HG03108 (cell line): ENCODE data around the gene CHRM4.
"Not testable (repeated sequence)": the region's sequence is repeated elsewhere in the genome, so short reads cannot be mapped to it uniquely, and the experiment has no call there.

Source experiments
- ATAC-seq: cut with Tn5 transposase; IDR thresholded peaks from one replicate; pipeline ENCODE4 v1.9.1; 2021; ENCODE audit warnings: moderate library complexity; ENCODE audit not compliant: unreplicated experiment

Gene CHRM4

GRCh38 chr11:46383404-46383758 lies 8.2 kb downstream of the CHRM4 start:
- ATAC-seq, result no peak

GRCh38 chr11:46382646-46383403 lies 8.8 kb downstream of the CHRM4 start:
- ATAC-seq, result no peak

- ATAC-seq, result no peak
Observed at GRCh38 chr11:46381819-46382645, 9.5 kb downstream of the CHRM4 start.

GRCh38 chr11:46381048-46381818 lies 10.3 kb downstream of the CHRM4 start, which contains the start of gene MDK:
MDK (plus strand) TSS chr11:46381669; CDS start chr11:46382058, 389 bp downstream.
- ATAC-seq, result no peak

- ATAC-seq, result peak; percentile 44
Observed at GRCh38 chr11:46380340-46381047, 11.1 kb downstream of the CHRM4 start.

- ATAC-seq, result not testable (repeated sequence)
Observed at GRCh38 chr11:46379482-46380293, 11.9 kb downstream of the CHRM4 start.

GRCh38 chr11:46378811-46379481 lies 12.6 kb downstream of the CHRM4 start:
- ATAC-seq, result no peak

GRCh38 chr11:46378296-46378695 lies 13.3 kb downstream of the CHRM4 start:
- ATAC-seq, result no peak

- no peak for ATAC-seq
Observed at GRCh38 chr11:46377831-46378230, 13.7 kb downstream of the CHRM4 start.

GRCh38 chr11:46377290-46377689 lies 14.3 kb downstream of the CHRM4 start:
- no peak for ATAC-seq

- ATAC-seq, result no peak
Observed at GRCh38 chr11:46376258-46377050, 15.1 kb downstream of the CHRM4 start.

- ATAC-seq, result no peak
Observed at GRCh38 chr11:46375392-46376101, 16.0 kb downstream of the CHRM4 start.

- ATAC-seq, result no peak
Observed at GRCh38 chr11:46374815-46375214, 16.8 kb downstream of the CHRM4 start.

- ATAC-seq, result no peak
Observed at GRCh38 chr11:46373787-46374740, 17.5 kb downstream of the CHRM4 start.

- ATAC-seq, result not testable (repeated sequence)
Observed at GRCh38 chr11:46372501-46372900, 19.1 kb downstream of the CHRM4 start.

GRCh38 chr11:46372086-46372485 lies 19.5 kb downstream of the CHRM4 start:
- no peak for ATAC-seq

GRCh38 chr11:46371262-46371661 lies 20.3 kb downstream of the CHRM4 start:
- ATAC-seq, result not testable (repeated sequence)
